ENCODE measurements around the gene EXOSC5. TPM values are rescaled to one million over a fixed set of nuclear protein-coding genes. Genes with fewer than 3 reads are reported as not detected.

EXOSC5 gene
- total RNA-seq, 1 donor from 2014 or later = 15.2 TPM

- DNase-seq (ENCODE audit: extremely low spot score in 2 of 2) = no peak
- Histone ChIP-seq H3K27me3 (no peaks in the 10 kb centered on the region), H3K27ac (no peak overlapping the region), H3K4me3 (no peak overlapping the region), H3K9me3 (no peaks in the 10 kb centered on the region), H3K36me3 (peaks cover 0 to 48% of the 10 kb centered on the region in 2 donors), H3K4me1 (no peaks in the 10 kb centered on the region)
- intact Hi-C loops (cut with DNase I) = no loop called here
- TF ChIP-seq CTCF (IDR thresholded peaks at IDR 0.05) (no peak), POLR2A (IDR thresholded peaks at IDR 0.05) (no peak), POLR2AphosphoS5 (IDR thresholded peaks at IDR 0.05; ENCODE audit: insufficient read depth in 1 of 2, low read depth in 1 of 2) (no peak)
These were observed 57.2 kb downstream of the EXOSC5 start for GRCh38 chr19:41339936-41340335.

Small RNA genes within 50 kb of the gene (small RNA-seq; reads per million reads assigned to genes)
- gene RF00017 = not detected

Other genes with a start within 250 kb of the EXOSC5 start
- gene CYP2S1, start 204.1 kb downstream of the EXOSC5 start, total RNA-seq = 7.1 TPM
- gene AXL, start 178.1 kb downstream of the EXOSC5 start, total RNA-seq = 53.5 TPM
- gene HNRNPUL1, start 133.0 kb downstream of the EXOSC5 start, total RNA-seq = 116 TPM
- 16.9 TPM for gene CCDC97, start 87.2 kb downstream of the EXOSC5 start, total RNA-seq
- 53.3 TPM for gene TGFB1, start 43.4 kb downstream of the EXOSC5 start, total RNA-seq
- gene B9D2, start 33.2 kb downstream of the EXOSC5 start, total RNA-seq = not detected
- gene TMEM91, start 20.8 kb downstream of the EXOSC5 start, total RNA-seq = 34.4 TPM
- 68.5 TPM for gene BCKDHA, start 459 bp upstream of the EXOSC5 start, total RNA-seq
- 35.8 TPM for gene B3GNT8, start 30.0 kb upstream of the EXOSC5 start, total RNA-seq
- gene DMAC2, start 42.6 kb upstream of the EXOSC5 start, total RNA-seq = 39.8 TPM
- not detected for gene ERICH4, start 45.8 kb upstream of the EXOSC5 start, total RNA-seq
- gene CEACAM21, start 178.8 kb upstream of the EXOSC5 start, total RNA-seq = not detected
- gene CEACAM4, start 229.7 kb upstream of the EXOSC5 start, total RNA-seq = not detected